Endothelial cell (in vitro differentiated cells): ENCODE results near the gene KLHL25. TPM values are rescaled to one million over a fixed set of nuclear protein-coding genes. Genes with fewer than 3 reads are reported as not detected.
A peak's percentile ranks its signal among the peaks of the same experiment; 100 is the strongest.

Experiments
- DNase-seq: peaks from one replicate; pipeline ENCODE4 v3.0.0; 2021; ENCODE audit warnings: low spot score
- H3K27ac Mint-ChIP-seq: one replicate; pipeline ENCODE4 v1.8.0; 2021; ENCODE audit warnings: mixed read lengths, inconsistent platforms; ENCODE audit not compliant: unreplicated experiment
- H3K27me3 Mint-ChIP-seq: one replicate; pipeline ENCODE4 v1.8.0; 2021; ENCODE audit warnings: mild to moderate bottlenecking, moderate library complexity, mixed read lengths, inconsistent platforms; ENCODE audit not compliant: unreplicated experiment
- H3K36me3 Mint-ChIP-seq: one replicate; pipeline ENCODE4 v1.8.0; 2021; ENCODE audit warnings: mild to moderate bottlenecking, low read depth, mixed read lengths, inconsistent platforms; ENCODE audit not compliant: unreplicated experiment
- H3K4me1 Mint-ChIP-seq: one replicate; pipeline ENCODE4 v1.8.0; 2021; ENCODE audit warnings: mild to moderate bottlenecking, mixed read lengths, inconsistent platforms; ENCODE audit not compliant: unreplicated experiment
- H3K4me3 Mint-ChIP-seq: one replicate; pipeline ENCODE4 v1.8.0; 2021; ENCODE audit warnings: mild to moderate bottlenecking, mixed read lengths, inconsistent platforms; ENCODE audit not compliant: unreplicated experiment
- H3K9me3 Mint-ChIP-seq: one replicate; pipeline ENCODE4 v1.8.0; 2021; ENCODE audit warnings: mixed read lengths, inconsistent platforms; ENCODE audit not compliant: unreplicated experiment
- total RNA-seq: library from RNA; stranded (reverse); fragmentation: NEBNext Ultra II Directional; extraction: Animal tissue kit (Norgen Biotek cat#: 25700); gene quantifications from one replicate; pipeline ENCODE4 v1.2.1, GENCODE V29; 2021; ENCODE audit not compliant: unreplicated experiment
- TF ChIP-seq, protein P1 (sequence below): fragments of 200-600 bp; sonication (generic); IDR thresholded peaks from one replicate; pipeline ENCODE4 v1.5.0; 2021; ENCODE audit warnings: antibody characterized with exemption; ENCODE audit not compliant: unreplicated experiment

KLHL25 gene
- total RNA-seq, 1 donor from 2014 or later, result 7.4 TPM

DNA sequence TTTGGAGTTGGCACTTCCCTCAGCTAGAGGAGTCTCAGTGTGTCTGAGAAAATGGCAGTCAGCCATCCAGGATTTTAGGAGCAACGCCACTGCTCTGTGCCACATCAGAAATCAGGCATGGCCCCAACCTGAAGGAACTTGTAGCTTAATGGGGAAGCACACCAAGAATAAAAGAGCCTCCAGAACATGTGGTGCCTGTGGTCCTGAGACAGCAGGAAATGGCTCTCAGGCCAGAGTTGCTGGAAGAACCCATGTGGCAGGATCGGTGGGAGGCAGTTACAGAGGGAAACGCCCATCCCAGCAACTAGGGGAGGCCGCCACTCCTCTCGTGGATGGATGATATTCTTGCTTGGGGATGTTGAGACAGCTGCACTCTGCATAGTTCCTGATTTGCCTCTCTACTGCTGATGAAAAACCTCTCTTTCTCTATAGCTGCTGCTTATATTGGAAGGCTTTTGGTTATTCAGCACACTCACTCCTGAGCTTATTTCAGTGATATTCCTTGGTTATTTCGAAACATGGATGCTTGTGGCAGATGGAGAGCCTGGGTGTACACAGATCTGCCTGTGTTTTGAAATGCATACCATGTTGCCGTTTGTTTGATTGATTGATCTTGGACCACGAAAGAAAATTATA, 52.4 kb downstream of the KLHL25 start:
- H3K36me3 Mint-ChIP-seq, result peaks cover 67% of the 10 kb centered on the region
- no peaks in the 10 kb centered on the region for H3K9me3 Mint-ChIP-seq
- DNase-seq, result no peak
- peaks cover 26% of the 10 kb centered on the region for H3K27me3 Mint-ChIP-seq
- H3K27ac Mint-ChIP-seq, result peak overlapping the region; percentile 67
- peak overlapping the region; percentile 15 for H3K4me3 Mint-ChIP-seq
- H3K4me1 Mint-ChIP-seq, result peaks cover 5% of the 10 kb centered on the region
- TF ChIP-seq, protein P1, sequence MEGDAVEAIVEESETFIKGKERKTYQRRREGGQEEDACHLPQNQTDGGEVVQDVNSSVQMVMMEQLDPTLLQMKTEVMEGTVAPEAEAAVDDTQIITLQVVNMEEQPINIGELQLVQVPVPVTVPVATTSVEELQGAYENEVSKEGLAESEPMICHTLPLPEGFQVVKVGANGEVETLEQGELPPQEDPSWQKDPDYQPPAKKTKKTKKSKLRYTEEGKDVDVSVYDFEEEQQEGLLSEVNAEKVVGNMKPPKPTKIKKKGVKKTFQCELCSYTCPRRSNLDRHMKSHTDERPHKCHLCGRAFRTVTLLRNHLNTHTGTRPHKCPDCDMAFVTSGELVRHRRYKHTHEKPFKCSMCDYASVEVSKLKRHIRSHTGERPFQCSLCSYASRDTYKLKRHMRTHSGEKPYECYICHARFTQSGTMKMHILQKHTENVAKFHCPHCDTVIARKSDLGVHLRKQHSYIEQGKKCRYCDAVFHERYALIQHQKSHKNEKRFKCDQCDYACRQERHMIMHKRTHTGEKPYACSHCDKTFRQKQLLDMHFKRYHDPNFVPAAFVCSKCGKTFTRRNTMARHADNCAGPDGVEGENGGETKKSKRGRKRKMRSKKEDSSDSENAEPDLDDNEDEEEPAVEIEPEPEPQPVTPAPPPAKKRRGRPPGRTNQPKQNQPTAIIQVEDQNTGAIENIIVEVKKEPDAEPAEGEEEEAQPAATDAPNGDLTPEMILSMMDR, result no peak

DNA sequence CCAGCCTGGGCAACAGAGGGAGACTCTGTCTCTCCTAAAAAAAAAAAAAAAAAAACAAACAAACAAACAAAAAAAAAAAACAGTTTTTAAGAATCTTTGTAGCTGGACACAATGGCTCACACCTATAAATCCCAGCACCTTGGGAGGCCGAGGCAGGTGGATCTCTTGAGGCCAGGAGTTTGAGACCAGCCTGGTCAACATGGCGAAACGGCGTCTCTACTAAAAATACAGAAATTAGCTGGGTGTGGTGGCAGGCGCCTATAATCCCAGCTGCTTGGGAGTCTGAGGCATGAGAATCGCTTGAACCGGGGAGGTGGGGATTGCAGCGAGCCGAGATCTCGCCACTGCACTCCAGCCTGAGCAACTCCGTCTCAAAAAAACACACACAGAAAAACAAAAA, 53.1 kb downstream of the KLHL25 start:
- H3K9me3 Mint-ChIP-seq, result no peaks in the 10 kb centered on the region
- TF ChIP-seq, protein P1, result no peak
- H3K4me1 Mint-ChIP-seq, result no peaks in the 10 kb centered on the region
- peaks cover 65% of the 10 kb centered on the region for H3K36me3 Mint-ChIP-seq
- H3K27me3 Mint-ChIP-seq, result peaks cover 20% of the 10 kb centered on the region
- no peak overlapping the region for H3K27ac Mint-ChIP-seq
- H3K4me3 Mint-ChIP-seq, result no peak overlapping the region
- DNase-seq, result no peak

DNA sequence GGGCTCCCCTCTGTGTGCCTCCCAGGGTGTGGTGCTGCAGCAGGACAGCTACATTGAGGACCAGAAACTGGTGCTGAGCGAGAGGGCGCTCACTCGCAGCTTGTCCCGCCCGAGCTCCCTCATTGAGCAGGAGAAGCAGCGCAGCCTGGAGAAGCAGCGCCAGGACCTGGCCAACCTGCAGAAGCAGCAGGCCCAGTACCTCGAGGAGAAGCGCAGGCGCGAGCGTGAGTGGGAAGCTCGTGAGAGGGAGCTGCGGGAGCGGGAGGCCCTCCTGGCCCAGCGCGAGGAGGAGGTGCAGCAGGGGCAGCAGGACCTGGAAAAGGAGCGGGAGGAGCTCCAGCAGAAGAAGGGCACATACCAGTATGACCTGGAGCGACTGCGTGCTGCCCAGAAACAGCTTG, 53.7 kb downstream of the KLHL25 start:
- no peak overlapping the region for H3K27ac Mint-ChIP-seq

DNA sequence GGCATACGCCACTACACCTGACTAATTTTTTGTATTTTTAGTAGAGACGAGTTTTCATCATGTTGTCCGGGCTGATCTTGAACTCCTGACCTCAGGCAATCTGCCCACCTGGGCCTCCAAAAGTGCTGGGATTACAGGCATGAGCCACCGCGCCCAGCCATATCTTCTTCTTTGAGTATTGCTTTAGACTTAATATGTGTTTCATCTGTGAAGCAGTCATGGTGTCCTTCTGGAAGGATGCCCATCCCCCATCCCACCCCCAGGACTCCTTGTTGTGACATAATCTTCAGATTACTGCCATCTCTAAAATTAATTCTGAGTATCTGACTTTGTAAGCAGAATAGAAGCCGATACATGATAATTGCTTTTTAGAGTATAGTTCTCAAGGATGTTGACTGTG, 57.7 kb downstream of the KLHL25 start:
- TF ChIP-seq, protein P1, result no peak
- H3K4me1 Mint-ChIP-seq, result no peaks in the 10 kb centered on the region
- H3K27me3 Mint-ChIP-seq, result peaks cover 3% of the 10 kb centered on the region
- H3K9me3 Mint-ChIP-seq, result no peaks in the 10 kb centered on the region
- DNase-seq, result no peak
- peaks cover 52% of the 10 kb centered on the region for H3K36me3 Mint-ChIP-seq
- H3K4me3 Mint-ChIP-seq, result no peak overlapping the region
- H3K27ac Mint-ChIP-seq, result peak overlapping the region; percentile 48

More for the DNA sequence above, 53.7 kb downstream of the KLHL25 start:
- H3K4me3 Mint-ChIP-seq, result no peak overlapping the region
- no peaks in the 10 kb centered on the region for H3K9me3 Mint-ChIP-seq
- DNase-seq, result no peak
- H3K27me3 Mint-ChIP-seq, result peaks cover 17% of the 10 kb centered on the region
- H3K36me3 Mint-ChIP-seq, result peaks cover 58% of the 10 kb centered on the region
- TF ChIP-seq, protein P1, result no peak
- H3K4me1 Mint-ChIP-seq, result no peaks in the 10 kb centered on the region

DNA sequence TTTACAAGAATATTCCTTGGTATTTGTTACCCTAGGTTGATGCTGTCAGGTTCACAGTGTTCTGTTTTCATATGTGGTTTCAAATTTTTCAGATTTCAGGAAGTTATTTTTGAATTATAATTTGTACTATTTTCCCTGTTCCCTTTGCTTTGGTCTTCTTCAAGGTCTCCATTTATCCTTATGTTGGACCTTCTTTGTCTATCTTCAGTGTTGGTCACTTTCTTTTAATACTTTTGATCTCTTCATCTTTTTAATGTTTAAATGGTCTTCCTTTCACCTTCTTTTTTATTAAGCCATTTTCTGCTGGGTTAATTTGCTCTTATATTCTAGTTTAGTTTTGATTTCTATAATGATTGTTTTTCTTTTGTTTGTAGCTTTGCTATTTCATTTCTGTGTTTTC, 61.3 kb downstream of the KLHL25 start:
- TF ChIP-seq, protein P1, result no peak
- DNase-seq, result no peak
- no peaks in the 10 kb centered on the region for H3K9me3 Mint-ChIP-seq
- H3K27me3 Mint-ChIP-seq, result peaks cover 9% of the 10 kb centered on the region
- peaks cover 60% of the 10 kb centered on the region for H3K36me3 Mint-ChIP-seq
- peak overlapping the region; percentile 59 for H3K4me3 Mint-ChIP-seq
- peaks cover 18% of the 10 kb centered on the region for H3K4me1 Mint-ChIP-seq
- no peak overlapping the region for H3K27ac Mint-ChIP-seq
